HG02973 (cell line): Measurements from ENCODE around the gene LIF.
"Not testable (repeated sequence)": the region's sequence is repeated elsewhere in the genome, so short reads cannot be mapped to it uniquely, and the experiment has no call there.

Source experiments
- ATAC-seq: cut with Tn5 transposase; IDR thresholded peaks from one replicate; pipeline ENCODE4 v1.9.1; 2021; ENCODE audit warnings: moderate library complexity; ENCODE audit not compliant: unreplicated experiment

Gene LIF

DNA sequence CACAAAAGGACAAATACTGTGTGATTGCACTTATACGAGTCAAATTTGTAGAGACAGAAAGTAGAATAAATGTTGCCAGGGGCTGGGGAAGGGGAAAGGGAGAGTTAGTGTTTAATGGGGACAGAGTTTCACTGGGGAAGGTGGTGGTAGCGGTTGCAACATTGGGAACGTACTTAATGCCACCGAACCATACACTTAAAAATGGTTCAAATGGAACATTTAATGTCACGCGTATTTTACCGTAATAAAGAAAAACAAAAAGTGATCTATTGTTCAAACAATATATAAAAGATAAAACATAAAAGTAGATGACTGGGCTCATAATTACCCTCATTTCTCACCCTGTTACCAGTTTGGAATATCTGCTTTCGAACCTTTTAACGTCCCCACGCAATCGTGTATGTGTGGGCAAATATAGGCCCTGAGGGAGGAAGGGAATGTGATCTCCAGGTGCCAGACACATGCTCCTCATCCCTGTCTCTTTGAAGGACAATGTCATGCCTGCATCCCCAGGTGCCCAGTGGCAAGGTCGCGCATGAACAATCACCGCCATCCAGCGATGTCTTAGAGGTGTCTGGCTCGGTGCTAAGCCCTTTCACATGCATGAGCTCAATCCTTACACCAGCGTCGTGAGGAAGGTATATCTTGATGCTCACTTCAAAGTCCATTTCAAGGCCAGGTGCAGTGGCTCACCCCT lies 35.3 kb downstream of the LIF start:
- no peak for ATAC-seq

DNA sequence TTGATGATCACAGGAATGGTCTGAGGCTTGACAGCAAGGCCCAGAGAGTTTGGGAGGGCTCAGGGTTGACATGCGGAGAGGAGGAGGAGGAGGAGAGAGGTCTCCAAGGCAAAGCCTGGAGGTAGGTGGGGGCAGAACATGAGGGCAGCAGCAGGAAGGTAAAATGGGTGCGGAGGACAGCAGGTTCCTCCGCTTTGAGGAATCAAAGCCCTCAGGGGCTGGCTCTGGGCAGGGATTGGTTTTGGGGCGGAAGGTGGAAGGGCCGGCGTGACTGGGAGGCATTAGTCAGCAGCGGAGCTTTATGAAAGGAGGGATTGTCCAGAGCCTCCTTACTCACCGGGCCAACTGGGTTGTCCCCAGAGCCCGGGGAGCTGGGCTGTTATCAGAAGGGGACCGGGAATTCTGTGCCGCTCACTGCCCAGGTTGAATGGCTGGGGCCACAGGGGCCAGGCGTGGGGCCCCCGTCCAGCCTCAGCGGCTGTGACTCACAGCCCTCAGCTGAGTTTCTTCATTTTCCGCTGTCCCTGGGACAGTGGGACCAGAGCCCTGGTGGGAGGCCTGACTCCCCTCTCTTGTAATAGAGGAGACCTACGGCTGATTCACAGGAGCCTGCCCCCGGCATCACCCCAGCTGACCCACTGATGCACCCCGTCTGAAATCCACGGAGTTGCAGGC lies 36.2 kb downstream of the LIF start:
- no peak for ATAC-seq

- no peak for ATAC-seq
Observed at GRCh38 chr22:30209642-30210041, 36.9 kb downstream of the LIF start.

DNA sequence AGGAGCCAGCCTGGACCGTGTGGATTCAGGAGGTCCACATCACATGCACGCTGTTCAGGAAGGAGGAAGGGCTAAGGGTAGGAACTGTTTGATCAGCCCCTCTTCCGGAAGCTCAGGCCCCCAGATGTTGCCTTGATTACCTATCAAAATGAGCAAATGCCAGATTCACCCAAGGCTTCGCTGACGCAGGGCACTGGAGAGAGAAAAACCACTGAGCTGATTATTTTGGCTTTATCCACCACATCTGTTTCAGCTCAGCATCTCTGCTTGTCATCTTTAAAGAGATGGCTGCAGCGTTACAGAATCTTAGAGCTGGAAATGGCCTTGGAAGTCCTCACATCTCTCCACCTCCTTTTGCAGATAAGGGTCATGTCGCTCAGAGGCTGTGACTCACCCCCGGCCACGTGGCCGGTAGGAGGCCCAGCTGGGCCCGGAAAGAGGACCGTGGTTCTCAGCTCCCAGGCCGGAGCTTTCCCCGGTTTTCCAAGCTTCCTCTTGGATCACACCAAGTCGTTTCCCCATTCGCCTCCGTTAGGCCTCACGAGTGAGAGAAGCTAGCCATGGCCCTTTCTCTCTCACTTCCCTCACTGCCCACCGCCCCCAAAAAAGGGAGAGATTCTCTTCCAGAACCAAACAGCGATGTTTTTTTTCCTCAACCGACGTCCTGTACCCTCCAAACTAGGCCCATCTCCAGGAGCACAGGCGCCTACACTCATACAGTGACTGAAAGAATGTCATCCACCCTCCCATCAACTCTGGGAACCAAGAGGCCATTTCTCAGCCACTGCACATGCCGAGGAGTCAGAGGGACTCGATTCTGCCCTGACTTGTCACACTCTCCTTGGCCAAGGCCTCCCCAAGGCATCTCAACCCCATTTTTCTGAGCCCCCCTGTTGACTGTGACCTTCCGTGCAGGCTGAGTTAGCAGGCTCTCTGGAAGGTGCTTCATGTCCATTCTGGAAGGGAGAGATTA lies 37.6 kb downstream of the LIF start:
- no peak for ATAC-seq

DNA sequence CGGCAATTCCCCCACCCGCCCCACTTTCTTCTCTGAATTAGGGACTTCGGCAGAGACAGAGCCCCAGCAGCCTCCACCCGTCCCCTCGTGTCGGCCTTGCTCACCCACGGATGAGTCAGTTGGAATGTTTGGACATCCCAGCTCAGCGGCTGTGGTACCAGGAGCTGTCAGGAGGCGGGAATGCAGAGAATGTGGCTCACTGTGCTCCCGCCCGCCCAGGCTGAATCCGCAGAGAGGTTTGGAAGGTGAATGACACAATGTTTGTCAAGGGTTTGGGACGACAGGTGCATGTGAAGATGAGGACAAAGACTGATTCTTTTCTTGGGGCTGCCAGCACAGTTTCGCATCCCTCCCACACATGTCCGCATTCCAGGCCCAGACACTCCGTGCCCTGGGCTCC lies 39.6 kb downstream of the LIF start:
- no peak for ATAC-seq

GRCh38 chr22:30205281-30206115 lies 41.1 kb downstream of the LIF start:
- ATAC-seq = no peak

- ATAC-seq = no peak
Observed at GRCh38 chr22:30204742-30205111, 41.8 kb downstream of the LIF start.

- ATAC-seq = no peak
Observed at GRCh38 chr22:30204015-30204741, 42.4 kb downstream of the LIF start.

DNA sequence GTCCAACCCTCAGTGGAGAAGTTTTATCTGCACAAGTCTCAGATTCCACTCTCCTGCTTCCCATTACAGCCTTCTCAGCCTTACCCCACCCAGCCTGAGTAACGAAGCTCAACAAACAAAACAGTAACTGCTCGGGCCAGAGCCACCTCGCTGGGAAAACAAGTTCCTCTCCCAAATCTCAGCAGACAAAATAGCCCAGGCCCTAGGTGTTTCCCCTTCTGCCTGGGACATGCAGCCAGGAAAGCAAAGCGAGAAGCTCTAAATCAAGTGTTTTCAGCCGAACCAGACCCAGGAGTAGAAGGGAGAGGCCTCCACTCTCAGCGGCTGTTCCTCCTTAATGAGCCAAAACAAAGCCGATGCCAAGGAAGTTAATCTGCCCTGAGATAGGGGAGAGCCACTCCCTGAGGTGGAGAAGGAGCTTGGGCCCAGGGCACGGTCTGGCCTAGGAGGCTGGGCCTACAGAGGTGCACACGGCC lies 44.0 kb downstream of the LIF start:
- ATAC-seq = no peak

GRCh38 chr22:30201945-30202344 lies 44.6 kb downstream of the LIF start:
- ATAC-seq = no peak

GRCh38 chr22:30200905-30201304 lies 45.7 kb downstream of the LIF start:
- ATAC-seq = not testable (repeated sequence)

DNA sequence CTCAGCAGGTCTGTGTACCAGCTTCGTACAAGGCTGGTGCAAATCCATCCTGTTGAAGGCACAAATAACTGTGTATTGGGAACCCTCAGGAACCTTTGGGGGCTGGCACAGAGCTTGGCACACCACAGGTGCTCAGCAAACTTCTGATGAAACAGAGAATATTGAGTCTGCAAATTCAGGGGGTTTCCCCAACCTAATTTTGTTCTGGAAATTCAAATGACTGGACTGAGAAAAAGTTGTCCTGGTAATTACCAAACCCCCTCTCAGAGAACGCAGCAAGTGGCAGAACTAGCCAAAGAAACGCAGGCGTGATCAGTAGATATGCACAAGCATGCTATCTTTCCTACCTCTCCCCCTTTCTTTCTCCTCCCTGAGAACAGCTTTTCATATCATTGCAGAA lies 47.6 kb downstream of the LIF start:
- ATAC-seq = no peak

DNA sequence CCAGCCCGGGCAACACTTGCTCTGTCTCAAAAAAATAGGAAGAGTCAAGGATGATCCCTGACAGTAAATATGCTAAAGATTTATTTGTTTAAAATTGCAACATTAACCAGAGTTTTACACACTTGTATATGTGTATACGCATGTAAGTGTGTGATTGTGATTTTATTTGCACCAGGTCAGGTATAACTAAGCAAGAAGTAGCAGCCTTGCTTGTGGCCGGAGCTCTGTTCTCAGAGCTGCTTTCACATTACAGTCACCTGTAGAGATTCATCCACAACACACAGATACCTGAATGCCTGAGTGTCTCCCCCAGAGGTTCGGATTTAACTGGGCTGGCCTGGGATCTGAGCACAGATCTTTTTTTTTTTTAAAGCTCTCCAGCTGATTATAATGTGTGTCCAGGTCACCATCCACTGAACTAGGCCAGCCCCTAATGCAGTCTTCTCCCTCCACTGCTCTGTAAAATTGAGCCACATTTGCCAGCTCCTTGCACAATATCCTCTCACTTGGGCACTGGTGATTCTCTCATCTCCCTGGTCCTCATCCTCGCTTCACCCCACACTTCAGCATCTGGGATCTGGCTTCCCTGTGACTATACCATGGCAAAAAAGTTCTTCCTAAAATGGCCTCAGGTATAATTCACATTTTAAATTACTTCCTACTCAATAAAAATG lies 48.3 kb downstream of the LIF start:
- ATAC-seq = no peak

DNA sequence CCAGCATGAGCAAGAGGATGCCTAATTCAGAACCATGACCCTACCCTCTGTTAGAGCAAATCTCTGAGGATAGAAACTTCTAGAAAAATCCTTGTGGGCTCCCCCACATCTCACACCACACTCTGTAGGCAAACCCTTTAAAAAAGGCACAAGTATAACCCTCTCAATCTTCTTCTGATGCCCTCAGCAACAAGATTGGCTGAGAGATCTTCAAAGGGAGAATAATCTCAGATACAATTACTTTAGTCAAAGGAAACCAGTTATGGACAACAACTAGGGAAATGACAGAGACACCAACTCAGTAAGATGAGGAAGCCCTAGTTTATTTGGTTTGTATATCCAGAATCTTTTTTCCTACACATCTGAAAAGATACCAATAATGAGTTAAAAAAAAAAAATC lies 49.2 kb downstream of the LIF start:
- ATAC-seq = no peak

GRCh38 chr22:30196880-30197336 lies 49.7 kb downstream of the LIF start:
- no peak for ATAC-seq

- no peak for ATAC-seq
Observed at GRCh38 chr22:30196141-30196879, 50.2 kb downstream of the LIF start.

GRCh38 chr22:30195245-30196140 lies 51.1 kb downstream of the LIF start:
- ATAC-seq = no peak
